Spleen (tissue), 11 donors: ENCODE measurements around the gene SEMA4A. TPM values are rescaled to one million over a fixed set of nuclear protein-coding genes. Genes with fewer than 3 reads are reported as not detected.

Experiments
- DNase-seq: peaks from one replicate; pipeline ENCODE4 v3.0.0-alpha.2; 2020
- H3K27ac ChIP-seq, 8 donors: fragments of 200-600 bp; sonication (generic) in 7 of 8; 1 replicate in 4 of 8; 2 replicates in 4 of 8; pipeline versions ENCODE4 v1.5.0 to v1.8.0; 2016 to 2021; ENCODE audit warnings: inconsistent platforms in 4 of 8, mild to moderate bottlenecking in 4 of 8, moderate library complexity in 1 of 8
- H3K27me3 ChIP-seq, 7 donors: fragments of 200-600 bp; sonication (generic) in 6 of 7; replicated peaks in 1 of 7; 1 replicate in 4 of 7; 2 replicates in 3 of 7; pipeline versions ENCODE4 v1.5.0 to v1.8.0; 2016 to 2021; ENCODE audit warnings: inconsistent platforms in 3 of 7, mild to moderate bottlenecking in 1 of 7
- H3K36me3 ChIP-seq, 6 donors: fragments of 200-600 bp; sonication (generic) in 5 of 6; 1 replicate in 4 of 6; 2 replicates in 2 of 6; pipeline versions ENCODE4 v1.5.0 to v1.8.0; 2016 to 2021; ENCODE audit warnings: inconsistent platforms in 2 of 6
- H3K4me1 ChIP-seq, 6 donors: fragments of 200-600 bp; sonication (generic) in 5 of 6; 1 replicate in 3 of 6; 2 replicates in 3 of 6; pipeline versions ENCODE4 v1.5.0 to v1.8.0; 2016 to 2021; ENCODE audit warnings: inconsistent platforms in 3 of 6
- H3K4me3 ChIP-seq, 8 donors: fragments of 200-600 bp; sonication (generic) in 7 of 8; 1 replicate in 4 of 8; 2 replicates in 4 of 8; pipeline versions ENCODE4 v1.5.0 to v1.8.0; 2016 to 2021; ENCODE audit warnings: inconsistent platforms in 4 of 8, mild to moderate bottlenecking in 4 of 8, moderate library complexity in 2 of 8
- H3K9me3 ChIP-seq, 8 donors: fragments of 200-600 bp; sonication (generic) in 7 of 8; 1 replicate in 4 of 8; 2 replicates in 4 of 8; pipeline versions ENCODE4 v1.5.0 to v1.8.0; 2016 to 2021; ENCODE audit warnings: inconsistent platforms in 4 of 8
- CTCF ChIP-seq, 11 experiments: fragments of 200-600 bp in 7 of 11; fragments of 450-650 bp in 4 of 11; sonication (generic) in 4 of 11; IDR thresholded peaks in 8 of 11; conservative IDR thresholded peaks in 3 of 11; 1 replicate in 7 of 11; 2 replicates in 4 of 11; pipeline versions ENCODE4 v1.4.0 to v1.8.0; 2016 to 2021; ENCODE audit warnings: antibody characterized with exemption in 11 of 11, inconsistent platforms in 4 of 11, mild to moderate bottlenecking in 1 of 11
- POLR2A ChIP-seq, 3 donors: fragments of 450-650 bp; IDR thresholded peaks; one replicate each; pipeline ENCODE4 v1.5.1; 2017; ENCODE audit warnings: antibody characterized with exemption in 3 of 3, mild to moderate bottlenecking in 1 of 3
- POLR2AphosphoS5 ChIP-seq, 3 donors: sonication (generic); formaldehyde crosslinking; IDR thresholded peaks; one replicate each; pipeline ENCODE4 v1.5.1; 2017; ENCODE audit warnings: antibody characterized with exemption in 3 of 3
- whole genome bisulfite sequencing, 5 donors: extraction: QIAGEN DNeasy Blood & Tissue Kit in 3 of 5; methylation state at CpG; one replicate each; pipeline versions ENCODE4 v1.1.5 to v1.1.7; 2013 to 2018; 5-methylcytosine and 5-hydroxymethylcytosine counted together
- intact Hi-C: fragments of 100-400 bp; cut with DNase I; formaldehyde crosslinking; loops from one replicate; pipeline ENCODE4 v1.15.0; 2023; ENCODE audit warnings: low total_unique reads
- polyA plus RNA-seq, 3 donors: library from polyadenylated mRNA; stranded (reverse); fragments of 200-250 nt; gene quantifications; one replicate each; pipeline ENCODE4 v1.2.1, GENCODE V29; 2013
- total RNA-seq, 7 donors: library from RNA; depleted of rRNA in 3 of 7; stranded (reverse); fragments of >200 nt in 3 of 7; fragmentation: NEBNext Ultra II Directional in 4 of 7; extraction: Animal tissue kit (Norgen Biotek cat#: 25700) in 4 of 7; gene quantifications; one replicate each; pipeline versions ENCODE4 v1.1.0 to v1.2.1, GENCODE V29; 2016 to 2021
- donor health status: healthy with polysubstance abuse.
- donor health status: DM: no; HTN: no; CAD: no; lungs with moderate emphysema.
- donor health status: DM: no; HTN: no; CAD: no.
- donor health status: Bipolar disorder and iron deficiency.
- donor health status: healthy.
- donor health status: DM: no; HTN: no; CAD: no.
- donor health status: DM: yes; HTN: yes; CAD: no.

Gene SEMA4A
- total and polyA plus RNA-seq, 10 donors, result 7.1 to 65.9 (median 33.2) TPM

GRCh38 chr1:156111355-156111962 lies 41.9 kb upstream of the SEMA4A start:
- H3K27ac ChIP-seq, result peak overlapping the region in 1 of 8 donors; percentile 8
- 75 to 92% (median 90%) methylated on average over 4 of the region's 4 CpGs for WGBS, 5 donors

GRCh38 chr1:156112276-156113137 lies 40.9 kb upstream of the SEMA4A start:
- TF ChIP-seq CTCF (IDR thresholded peaks at IDR 0.05 in 8 of 11, conservative IDR thresholded peaks at IDR 0.05 in 3 of 11), result no peak
- no peak for TF ChIP-seq POLR2AphosphoS5 (IDR thresholded peaks at IDR 0.05)
- no peak for TF ChIP-seq POLR2A (IDR thresholded peaks at IDR 0.05)
- intact Hi-C loops, result no loop called here
- H3K9me3 ChIP-seq, result no peaks in the 10 kb centered on the region
- peaks cover 11 to 51% (median 31%) of the 10 kb centered on the region in 6 donors for H3K4me1 ChIP-seq
- WGBS, 5 donors, result 68 to 79% (median 73%) methylated on average over 10 of the region's 10 CpGs
- peak overlapping the region in 1 of 8 donors; percentile 8 for H3K27ac ChIP-seq
- no peak overlapping the region for H3K4me3 ChIP-seq
- H3K36me3 ChIP-seq, result no peaks in the 10 kb centered on the region
- no peak for DNase-seq
- H3K27me3 ChIP-seq, result peaks cover 0 to 60% (median 6%) of the 10 kb centered on the region in 7 donors

More at GRCh38 chr1:156111355-156111962, 41.9 kb upstream of the SEMA4A start:
- Histone ChIP-seq H3K27me3 (peaks cover 0 to 50% (median 6%) of the 10 kb centered on the region in 7 donors), H3K4me3 (no peak overlapping the region), H3K4me1 (peaks cover 11 to 48% (median 31%) of the 10 kb centered on the region in 6 donors), H3K9me3 (no peaks in the 10 kb centered on the region), H3K36me3 (no peaks in the 10 kb centered on the region)
- intact Hi-C loops, result no loop called here
- TF ChIP-seq CTCF (IDR thresholded peaks at IDR 0.05 in 8 of 11, conservative IDR thresholded peaks at IDR 0.05 in 3 of 11) (no peak), POLR2A (IDR thresholded peaks at IDR 0.05) (no peak), POLR2AphosphoS5 (IDR thresholded peaks at IDR 0.05) (no peak)
- DNase-seq, result no peak

GRCh38 chr1:156113282-156113950 lies 40.0 kb upstream of the SEMA4A start:
- no peak for DNase-seq
- 68 to 77% (median 75%) methylated on average over 4 of the region's 4 CpGs for WGBS, 5 donors
- Histone ChIP-seq H3K36me3 (no peaks in the 10 kb centered on the region), H3K4me1 (peaks cover 11 to 60% (median 37%) of the 10 kb centered on the region in 6 donors), H3K9me3 (no peaks in the 10 kb centered on the region), H3K27me3 (peaks cover 0 to 62% (median 6%) of the 10 kb centered on the region in 7 donors), H3K27ac (peak overlapping the region in 5 of 8 donors; percentile 85 to 92 (median 87)), H3K4me3 (no peak overlapping the region)
- intact Hi-C loops, result no loop called here
- TF ChIP-seq CTCF (IDR thresholded peaks at IDR 0.05 in 8 of 11, conservative IDR thresholded peaks at IDR 0.05 in 3 of 11), result no peak
- TF ChIP-seq POLR2AphosphoS5 (IDR thresholded peaks at IDR 0.05), result no peak
- no peak for TF ChIP-seq POLR2A (IDR thresholded peaks at IDR 0.05)
